ENCODE data around the gene DNAH8. TPM values are rescaled to one million over a fixed set of nuclear protein-coding genes. Genes with fewer than 3 reads are reported as not detected.

Gene DNAH8, protein sequence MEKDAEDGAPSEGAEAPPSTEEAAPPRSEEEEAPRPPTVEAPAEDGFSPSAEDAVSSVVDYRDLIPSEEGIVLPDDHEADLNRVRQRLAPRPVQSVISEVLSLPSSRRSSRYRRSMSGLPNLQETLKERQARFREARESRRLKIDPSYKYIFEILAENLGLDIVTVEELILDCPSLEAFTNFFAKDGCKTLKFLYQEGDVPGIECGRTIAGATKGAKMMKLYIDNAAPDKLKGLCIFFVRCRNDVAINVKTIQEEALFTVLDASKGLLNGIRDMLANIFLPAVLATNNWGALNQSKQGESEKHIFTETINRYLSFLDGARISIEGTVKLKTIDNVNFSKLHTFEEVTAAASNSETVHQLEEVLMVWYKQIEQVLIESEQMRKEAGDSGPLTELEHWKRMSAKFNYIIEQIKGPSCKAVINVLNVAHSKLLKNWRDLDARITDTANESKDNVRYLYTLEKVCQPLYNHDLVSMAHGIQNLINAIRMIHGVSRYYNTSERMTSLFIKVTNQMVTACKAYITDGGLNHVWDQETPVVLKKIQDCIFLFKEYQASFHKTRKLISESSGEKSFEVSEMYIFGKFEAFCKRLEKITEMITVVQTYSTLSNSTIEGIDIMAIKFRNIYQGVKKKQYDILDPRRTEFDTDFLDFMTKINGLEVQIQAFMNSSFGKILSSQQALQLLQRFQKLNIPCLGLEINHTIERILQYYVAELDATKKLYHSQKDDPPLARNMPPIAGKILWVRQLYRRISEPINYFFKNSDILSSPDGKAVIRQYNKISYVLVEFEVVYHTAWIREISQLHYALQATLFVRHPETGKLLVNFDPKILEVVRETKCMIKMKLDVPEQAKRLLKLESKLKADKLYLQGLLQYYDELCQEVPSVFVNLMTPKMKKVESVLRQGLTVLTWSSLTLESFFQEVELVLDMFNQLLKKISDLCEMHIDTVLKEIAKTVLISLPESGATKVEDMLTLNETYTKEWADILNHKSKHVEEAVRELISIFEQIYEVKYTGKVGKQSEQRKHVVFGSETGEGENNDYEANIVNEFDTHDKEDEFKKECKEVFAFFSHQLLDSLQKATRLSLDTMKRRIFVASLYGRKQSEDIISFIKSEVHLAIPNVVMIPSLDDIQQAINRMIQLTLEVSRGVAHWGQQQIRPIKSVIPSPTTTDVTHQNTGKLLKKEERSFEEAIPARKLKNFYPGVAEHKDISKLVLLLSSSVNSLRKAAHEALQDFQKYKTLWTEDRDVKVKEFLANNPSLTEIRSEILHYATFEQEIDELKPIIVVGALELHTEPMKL (N-terminal part only)
- not detected for total RNA-seq

DNA sequence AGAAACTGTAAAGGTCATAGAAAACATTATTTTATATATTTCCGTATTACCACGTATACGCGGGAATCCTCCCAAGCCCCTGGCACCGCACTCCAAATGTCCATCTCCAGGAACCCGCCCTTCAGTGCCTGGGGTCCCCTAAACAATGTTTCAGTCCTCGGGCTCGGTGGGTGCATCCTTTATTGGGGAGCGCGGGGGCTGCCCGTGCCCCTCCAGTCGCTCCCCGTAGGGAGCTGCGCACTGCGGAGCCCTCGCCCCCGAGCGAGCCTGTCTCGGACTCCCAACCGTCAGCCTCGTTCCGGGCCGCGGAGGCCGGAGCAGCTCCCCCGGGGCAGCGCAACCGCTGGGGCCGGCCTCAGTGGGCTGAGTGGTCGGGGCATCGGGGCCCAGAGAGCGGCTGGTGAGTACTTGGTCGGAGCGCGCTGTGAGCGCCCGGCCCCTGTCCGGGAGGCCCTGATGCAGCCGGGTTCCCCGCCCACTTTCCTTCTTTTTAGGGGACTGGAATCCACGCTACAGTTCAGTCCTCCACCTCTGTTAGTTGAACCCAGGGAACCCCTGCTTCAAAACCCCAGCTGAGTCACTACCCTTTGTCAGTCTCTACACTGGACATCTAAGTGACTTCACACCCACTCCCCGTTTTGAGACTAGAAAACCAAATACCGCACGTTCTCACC, at the start of gene DNAH8:
TSS of gene DNAH8 (plus strand) at position 296 of the 674 bp plus-strand sequence. CDS start 7,499 bp downstream, outside the sequence.

DNA sequence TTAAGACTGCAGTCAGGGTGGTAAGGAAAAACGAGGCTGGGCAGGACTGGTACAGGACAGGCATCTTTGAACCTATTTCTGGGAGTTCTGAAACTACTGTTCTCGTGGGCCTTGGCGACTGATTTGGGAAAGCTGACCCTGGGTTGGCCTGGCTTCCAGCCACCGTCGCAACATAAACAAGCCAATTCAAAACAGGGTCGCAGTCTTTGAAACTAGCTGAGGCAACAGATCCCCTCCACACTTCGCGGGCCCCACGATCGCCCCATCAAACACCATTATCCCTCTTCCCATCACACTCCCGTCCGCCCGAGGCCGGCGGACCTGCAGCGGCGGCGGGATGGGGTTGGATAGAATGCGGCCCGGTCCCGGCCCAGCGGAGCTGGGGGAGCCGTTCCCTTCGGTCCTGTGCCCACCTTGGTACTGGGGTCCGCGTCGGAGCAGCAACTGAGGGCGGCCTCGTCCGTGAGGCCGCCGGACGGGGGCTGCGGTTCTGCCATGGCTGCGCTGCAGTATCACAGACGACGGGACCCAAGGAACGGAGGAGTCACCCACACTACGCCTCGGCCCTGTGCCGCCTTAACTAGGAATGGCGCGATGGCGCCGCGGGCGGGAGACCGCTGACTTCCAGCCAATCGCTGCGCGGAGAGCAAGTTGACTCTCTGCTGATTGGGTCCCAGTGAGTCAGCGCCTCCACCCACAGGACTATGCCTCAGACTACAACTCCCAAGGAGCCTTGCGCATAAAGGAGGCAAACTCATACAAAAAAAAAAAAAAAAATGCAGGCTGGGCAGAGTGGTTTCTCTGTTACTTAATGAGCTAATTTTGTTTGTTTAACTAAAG, 12.3 kb upstream of the DNAH8 start, which contains the start of gene GLO1:
TSS of gene GLO1 (minus strand) at position 588 of the 840 bp plus-strand sequence. CDS start at position 497, 91 bp downstream.

DNA sequence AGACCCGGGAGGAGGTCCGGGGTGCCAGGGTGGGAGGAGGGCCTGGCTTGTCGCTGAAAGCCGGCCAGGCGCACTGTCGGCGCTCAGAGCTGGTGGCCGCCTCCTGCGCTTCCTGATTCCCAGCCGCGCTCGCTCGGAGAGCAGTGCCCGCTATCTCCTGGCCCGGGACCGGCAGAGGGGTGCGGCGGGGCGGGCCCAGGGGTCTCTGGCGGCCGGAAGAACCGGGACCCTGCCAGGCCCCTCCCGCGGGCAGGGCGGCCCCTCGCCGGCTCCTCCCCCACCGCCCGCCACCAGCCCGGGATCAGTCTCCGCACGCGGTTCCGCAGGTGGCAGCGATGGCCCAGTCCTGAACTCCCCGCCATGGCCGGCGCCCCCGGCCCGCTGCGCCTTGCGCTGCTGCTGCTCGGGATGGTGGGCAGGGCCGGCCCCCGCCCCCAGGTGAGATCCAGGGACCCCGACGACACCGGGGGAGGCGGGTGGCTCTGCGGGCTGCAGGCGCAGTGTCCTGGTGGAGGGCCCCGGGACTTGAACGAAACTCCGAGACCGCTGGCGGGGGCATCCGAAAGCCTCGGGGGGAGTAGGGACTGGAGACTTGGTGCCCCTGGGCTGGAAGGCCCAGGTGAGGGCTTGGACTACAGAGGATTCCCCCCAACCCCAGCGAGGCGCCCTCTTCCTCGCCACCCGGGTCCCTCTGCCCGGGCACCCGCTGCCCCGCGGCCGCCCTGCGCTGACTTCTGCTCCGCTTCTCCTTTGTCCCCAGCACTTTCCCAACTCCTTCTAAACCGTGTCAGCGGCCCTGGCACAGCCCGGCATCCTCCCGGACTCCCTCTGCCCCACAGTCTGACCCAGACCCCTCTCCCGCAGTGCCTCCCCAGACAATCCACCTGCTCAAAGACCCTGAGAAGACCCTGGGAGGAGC, 333.6 kb downstream of the DNAH8 start, which contains the start of gene GLP1R:
TSS of gene GLP1R (plus strand) at position 301 of the 919 bp plus-strand sequence. CDS start at position 361, 60 bp downstream.

Small RNA genes within 50 kb of the gene (small RNA-seq; reads per million reads assigned to genes)
- gene AL034345.1 (0 reads per million in 2 donors), gene RF00393 (0 reads per million in 2 donors)

Other genes starting within 250 kb of the DNAH8 start
- gene BTBD9, start 75.4 kb upstream of the DNAH8 start, total RNA-seq = 10 to 100 TPM; 10.7 to 14.3 TPM
- gene GLO1, start 12.2 kb upstream of the DNAH8 start, total RNA-seq = 100 to 1,000 TPM; 113 to 178 TPM

All from melanocyte of skin (primary cell).